Lung (tissue), 12 donors: ENCODE results near the gene PSMB2. TPM values are rescaled to one million over a fixed set of nuclear protein-coding genes. Genes with fewer than 3 reads are reported as not detected.
"Not testable (repeated sequence)": the region's sequence is repeated elsewhere in the genome, so short reads cannot be mapped to it uniquely, and the experiment has no call there.

Experiments used
- ATAC-seq: fragments of 200-7000 bp; cut with Tn5 transposase; one replicate; pipeline ENCODE4 v1.9.1; 2020; ENCODE audit warnings: moderate number of reproducible peaks; ENCODE audit not compliant: insufficient read depth, low FRiP score
- DNase-seq, 3 donors: peaks; one replicate each; pipeline ENCODE4 v3.0.0-alpha.2; 2013 to 2017
- H3K27ac ChIP-seq, 2 donors: one replicate each; pipeline ENCODE4 v1.5.1; 2013; ENCODE audit warnings: mild to moderate bottlenecking in 2 of 2, moderate library complexity in 2 of 2, control low read depth in 1 of 2, inconsistent platforms in 1 of 2, low read depth in 1 of 2, low read length in 1 of 2
- H3K27me3 ChIP-seq, 3 donors: one replicate each; pipeline ENCODE4 v1.5.1; 2013; ENCODE audit warnings: low read length in 2 of 3; ENCODE audit not compliant: control insufficient read depth in 3 of 3, insufficient read depth in 3 of 3
- H3K36me3 ChIP-seq, 4 donors: one replicate each; pipeline ENCODE4 v1.5.1; 2013; ENCODE audit warnings: low read length in 4 of 4, mild to moderate bottlenecking in 1 of 4, moderate library complexity in 1 of 4; ENCODE audit not compliant: control insufficient read depth in 4 of 4, insufficient read depth in 4 of 4
- H3K4me1 ChIP-seq, 5 donors: one replicate each; pipeline ENCODE4 v1.5.1; 2013; ENCODE audit warnings: low read length in 5 of 5, mild to moderate bottlenecking in 2 of 5, moderate library complexity in 1 of 5; ENCODE audit not compliant: control insufficient read depth in 5 of 5, insufficient read depth in 5 of 5
- H3K4me3 ChIP-seq: one replicate; pipeline ENCODE4 v1.5.1; 2013; ENCODE audit warnings: mild to moderate bottlenecking, control low read depth, moderate library complexity
- H3K9ac ChIP-seq, 2 donors: one replicate each; pipeline ENCODE4 v1.5.1; 2013; ENCODE audit warnings: low read length in 2 of 2, control low read depth in 1 of 2; ENCODE audit not compliant: insufficient read depth in 1 of 2
- H3K9me3 ChIP-seq, 4 donors: one replicate each; pipeline ENCODE4 v1.5.1; 2013; ENCODE audit warnings: low read length in 3 of 4, mild to moderate bottlenecking in 1 of 4, moderate library complexity in 1 of 4; ENCODE audit not compliant: control insufficient read depth in 4 of 4, insufficient read depth in 3 of 4
- CTCF ChIP-seq: IDR thresholded peaks from 2 replicates; pipeline ENCODE4 v1.5.1; 2012; ENCODE audit warnings: mild to moderate bottlenecking; ENCODE audit errors: control extremely low read depth, extremely low read depth
- WGBS, 2 donors: extraction: QIAGEN DNeasy Blood & Tissue Kit; methylation state at CpG; one replicate each; pipeline ENCODE4 v1.1.7; 2013; 5-methylcytosine and 5-hydroxymethylcytosine counted together
- polyA plus RNA-seq, 2 donors: library from polyadenylated mRNA; stranded (reverse); fragments of 200-250 nt; gene quantifications; one replicate each; pipeline ENCODE4 v1.2.1, GENCODE V29; 2013
- total RNA-seq, 2 donors: library from RNA; depleted of rRNA in 1 of 2; stranded (reverse); fragments of >200 nt in 1 of 2; gene quantifications; one replicate each; pipeline ENCODE4 v1.2.1, GENCODE V29; 2014 to 2021
- donor health status: control.
- donor health status: control.
- donor health status: Bipolar disorder and iron deficiency.
- donor health status: healthy.
- donor health status: DM: yes; HTN: yes; CAD: no.

The PSMB2 gene
- total and polyA plus RNA-seq, 4 donors: 32.0 to 59.2 (median 57.8) TPM

- Histone ChIP-seq H3K4me1 (peaks cover 0 to 12% (median 7%) of the 10 kb centered on the region in 5 donors), H3K4me3 (no peak overlapping the region), H3K27ac (no peak overlapping the region), H3K9me3 (no peaks in the 10 kb centered on the region), H3K27me3 (peaks cover 0 to 23% (median 19%) of the 10 kb centered on the region in 3 donors), H3K9ac (no peak overlapping the region), H3K36me3 (peaks cover 0 to 1% (median 0%) of the 10 kb centered on the region in 4 donors)
- WGBS, 2 donors: 71 to 76% methylated on average over 4 of the region's 4 CpGs
- DNase-seq (no peak), ATAC-seq (no peak)
- no peak for TF ChIP-seq CTCF
These were observed 60.4 kb downstream of the PSMB2 start for GRCh38 chr1:35580949-35581388.

GRCh38 chr1:35577071-35577998, 64.0 kb downstream of the PSMB2 start:
- H3K27me3 ChIP-seq: peaks cover 0 to 51% (median 41%) of the 10 kb centered on the region in 3 donors
- no peak for TF ChIP-seq CTCF
- DNase-seq (peak in 1 of 3 donors; percentile 30), ATAC-seq (no peak)
- H3K9me3 ChIP-seq: peaks cover 0 to 6% (median 0%) of the 10 kb centered on the region in 4 donors
- peaks cover 0 to 28% (median 17%) of the 10 kb centered on the region in 5 donors for H3K4me1 ChIP-seq
- 15 to 28% methylated on average over 55 to 70 of the region's 70 CpGs for WGBS, 2 donors
- H3K27ac ChIP-seq: no peak overlapping the region
- H3K4me3 ChIP-seq: peak overlapping the region; percentile 5
- no peaks in the 10 kb centered on the region for H3K36me3 ChIP-seq
- H3K9ac ChIP-seq: no peak overlapping the region

- Histone ChIP-seq H3K27me3 (peaks cover 0 to 58% (median 47%) of the 10 kb centered on the region in 3 donors), H3K4me1 (peaks cover 0 to 28% (median 17%) of the 10 kb centered on the region in 5 donors)
- not testable (repeated sequence) for H3K9me3 ChIP-seq, DNase-seq, H3K4me3 ChIP-seq, H3K9ac ChIP-seq, H3K27ac ChIP-seq, ATAC-seq, H3K36me3 ChIP-seq
- WGBS, 2 donors: 17 to 35% methylated on average over 29 to 37 of the region's 37 CpGs
These were observed 64.6 kb downstream of the PSMB2 start for GRCh38 chr1:35576766-35577070.

GRCh38 chr1:35576061-35576765, 65.1 kb downstream of the PSMB2 start:
- Histone ChIP-seq H3K27ac (peak overlapping the region in 1 of 2 donors; percentile 54), H3K9me3 (peaks cover 0 to 6% (median 0%) of the 10 kb centered on the region in 4 donors), H3K27me3 (peaks cover 0 to 62% (median 52%) of the 10 kb centered on the region in 3 donors), H3K4me1 (peaks cover 0 to 28% (median 17%) of the 10 kb centered on the region in 5 donors), H3K9ac (no peak overlapping the region), H3K36me3 (no peaks in the 10 kb centered on the region), H3K4me3 (no peak overlapping the region)
- no peak for DNase-seq
- ATAC-seq: no peak
- no peak for TF ChIP-seq CTCF
- WGBS, 2 donors: 44 to 62% methylated on average over 10 of the region's 10 CpGs
